Measurements from ENCODE around the gene PAQR5. TPM values are rescaled to one million over a fixed set of nuclear protein-coding genes. Genes with fewer than 3 reads are reported as not detected.

PAQR5 gene
- total RNA-seq, 1 experiment from 2014 or later, result 20.3 TPM

GRCh38 chr15:69357773-69358771 lies 59.4 kb downstream of the PAQR5 start:
- DNase-seq (ENCODE audit: unreplicated experiment), result no peak
- Mint-ChIP-seq H3K4me3 (ENCODE audit: unreplicated experiment) (no peak overlapping the region), H3K4me1 (ENCODE audit: insufficient read depth, unreplicated experiment) (no peaks in the 10 kb centered on the region), H3K27ac (ENCODE audit: low read depth, unreplicated experiment) (no peak overlapping the region), H3K36me3 (ENCODE audit: insufficient read depth, unreplicated experiment) (no peaks in the 10 kb centered on the region), H3K9me3 (ENCODE audit: unreplicated experiment) (no peaks in the 10 kb centered on the region), H3K27me3 (ENCODE audit: insufficient read depth, unreplicated experiment) (no peaks in the 10 kb centered on the region)
- CTCF ChIA-PET, result interaction anchor here (0.7 kb wide), 1 partner anchor 299 kb away, joined by 3 read pairs; no protein-coding TSS in a partner anchor
- no peak for TF ChIP-seq CTCF (IDR thresholded peaks at IDR 0.05; ENCODE audit: unreplicated experiment)
- BruUV-seq (replicated peaks), result no TSS peak
- intact Hi-C loops (cut with micrococcal nuclease), result no loop called here
- POLR2A ChIA-PET, result no interaction called here

GRCh38 chr15:69358850-69359249 lies 60.1 kb downstream of the PAQR5 start:
- Mint-ChIP-seq H3K27ac (ENCODE audit: low read depth, unreplicated experiment) (no peak overlapping the region), H3K9me3 (ENCODE audit: unreplicated experiment) (no peaks in the 10 kb centered on the region), H3K4me1 (ENCODE audit: insufficient read depth, unreplicated experiment) (no peaks in the 10 kb centered on the region), H3K36me3 (ENCODE audit: insufficient read depth, unreplicated experiment) (no peaks in the 10 kb centered on the region), H3K27me3 (ENCODE audit: insufficient read depth, unreplicated experiment) (no peaks in the 10 kb centered on the region), H3K4me3 (ENCODE audit: unreplicated experiment) (no peak overlapping the region)
- TF ChIP-seq CTCF (IDR thresholded peaks at IDR 0.05; ENCODE audit: unreplicated experiment), result no peak
- DNase-seq (ENCODE audit: unreplicated experiment), result no peak
- POLR2A ChIA-PET, result no interaction called here
- CTCF ChIA-PET, result no interaction called here
- no TSS peak for BruUV-seq (replicated peaks)
- intact Hi-C loops (cut with micrococcal nuclease), result no loop called here

- H3K4me1 Mint-ChIP-seq (ENCODE audit: insufficient read depth, unreplicated experiment), result no peaks in the 10 kb centered on the region
- no peaks in the 10 kb centered on the region for H3K36me3 Mint-ChIP-seq (ENCODE audit: insufficient read depth, unreplicated experiment)
- no peak for TF ChIP-seq CTCF (IDR thresholded peaks at IDR 0.05; ENCODE audit: unreplicated experiment)
- intact Hi-C loops (cut with micrococcal nuclease), result no loop called here
- DNase-seq (ENCODE audit: unreplicated experiment), result peak; percentile 54
- no peaks in the 10 kb centered on the region for H3K9me3 Mint-ChIP-seq (ENCODE audit: unreplicated experiment)
- H3K4me3 Mint-ChIP-seq (ENCODE audit: unreplicated experiment), result no peak overlapping the region
- BruUV-seq (replicated peaks), result no TSS peak
- no peak overlapping the region for H3K27ac Mint-ChIP-seq (ENCODE audit: low read depth, unreplicated experiment)
- ChIA-PET CTCF (interaction anchor here (0.6 to 1.0 kb wide), 2 partner anchors 26 to 292 kb away, joined by 3 read pairs; no protein-coding TSS in a partner anchor), POLR2A (interaction anchor here (0.7 to 1.3 kb wide), 3 partner anchors 14 to 199 kb away, joined by 3 to 4 read pairs (median 3); partner anchors contain the start of gene GLCE)
- no peaks in the 10 kb centered on the region for H3K27me3 Mint-ChIP-seq (ENCODE audit: insufficient read depth, unreplicated experiment)
These were observed 61.0 kb downstream of the PAQR5 start for GRCh38 chr15:69359722-69360121.

- CTCF ChIA-PET, result interaction anchor here (0.9 to 1.0 kb wide), 2 partner anchors 48 to 293 kb away, joined by 3 to 6 read pairs; no protein-coding TSS in a partner anchor
- no peaks in the 10 kb centered on the region for H3K27me3 Mint-ChIP-seq (ENCODE audit: insufficient read depth, unreplicated experiment)
These were observed 61.9 kb downstream of the PAQR5 start for GRCh38 chr15:69360642-69361041.

More at GRCh38 chr15:69360642-69361041, 61.9 kb downstream of the PAQR5 start:
- Mint-ChIP-seq H3K36me3 (ENCODE audit: insufficient read depth, unreplicated experiment) (no peaks in the 10 kb centered on the region), H3K4me3 (ENCODE audit: unreplicated experiment) (no peak overlapping the region), H3K27ac (ENCODE audit: low read depth, unreplicated experiment) (no peak overlapping the region), H3K4me1 (ENCODE audit: insufficient read depth, unreplicated experiment) (no peaks in the 10 kb centered on the region), H3K9me3 (ENCODE audit: unreplicated experiment) (no peaks in the 10 kb centered on the region)
- no TSS peak for BruUV-seq (replicated peaks)
- intact Hi-C loops (cut with micrococcal nuclease), result no loop called here
- POLR2A ChIA-PET, result interaction anchor here (0.7 to 1.3 kb wide), 2 partner anchors 200 to 436 kb away, joined by 3 read pairs; partner anchors contain the start of gene GLCE
- no peak for TF ChIP-seq CTCF (IDR thresholded peaks at IDR 0.05; ENCODE audit: unreplicated experiment)
- no peak for DNase-seq (ENCODE audit: unreplicated experiment)
